Measurements from ENCODE around the gene HOXB5.

HOXB5 gene

DNA sequence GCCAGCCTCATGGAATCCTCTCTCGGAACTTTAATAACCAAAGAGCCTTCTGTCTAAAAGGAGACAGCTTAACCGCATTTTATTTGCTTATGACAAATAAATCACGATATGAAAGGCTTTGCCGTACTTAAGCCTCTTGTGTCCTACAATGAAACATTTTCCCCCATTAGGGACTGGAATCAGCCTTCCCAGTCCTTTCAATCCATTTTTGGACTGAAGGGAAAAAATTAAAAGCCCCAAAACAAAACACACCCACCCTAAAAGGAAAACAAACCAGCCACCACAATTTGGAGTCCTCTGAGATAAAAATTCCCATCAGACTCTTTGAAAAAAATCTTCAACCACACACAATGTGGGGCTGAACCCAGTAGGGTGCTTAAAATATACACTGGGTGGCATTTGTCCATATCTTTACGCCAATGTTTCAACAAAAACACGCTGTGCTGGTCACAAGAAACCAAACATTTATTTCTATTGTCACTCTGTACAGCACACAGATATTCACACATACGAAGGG, 18.5 kb downstream of the HOXB5 start:
- H3K4me1 Mint-ChIP-seq: peaks cover 26% of the 10 kb centered on the region
- H3K36me3 Mint-ChIP-seq (ENCODE audit: low read depth): peaks cover 65% of the 10 kb centered on the region
- no peak overlapping the region for H3K4me3 Mint-ChIP-seq
- no peaks in the 10 kb centered on the region for H3K9me3 Mint-ChIP-seq
- no peak overlapping the region for H3K27ac Mint-ChIP-seq
- no peak for DNase-seq
- H3K27me3 Mint-ChIP-seq (ENCODE audit: low read depth, poor library complexity): peaks cover 3% of the 10 kb centered on the region
- TF ChIP-seq, protein P1, sequence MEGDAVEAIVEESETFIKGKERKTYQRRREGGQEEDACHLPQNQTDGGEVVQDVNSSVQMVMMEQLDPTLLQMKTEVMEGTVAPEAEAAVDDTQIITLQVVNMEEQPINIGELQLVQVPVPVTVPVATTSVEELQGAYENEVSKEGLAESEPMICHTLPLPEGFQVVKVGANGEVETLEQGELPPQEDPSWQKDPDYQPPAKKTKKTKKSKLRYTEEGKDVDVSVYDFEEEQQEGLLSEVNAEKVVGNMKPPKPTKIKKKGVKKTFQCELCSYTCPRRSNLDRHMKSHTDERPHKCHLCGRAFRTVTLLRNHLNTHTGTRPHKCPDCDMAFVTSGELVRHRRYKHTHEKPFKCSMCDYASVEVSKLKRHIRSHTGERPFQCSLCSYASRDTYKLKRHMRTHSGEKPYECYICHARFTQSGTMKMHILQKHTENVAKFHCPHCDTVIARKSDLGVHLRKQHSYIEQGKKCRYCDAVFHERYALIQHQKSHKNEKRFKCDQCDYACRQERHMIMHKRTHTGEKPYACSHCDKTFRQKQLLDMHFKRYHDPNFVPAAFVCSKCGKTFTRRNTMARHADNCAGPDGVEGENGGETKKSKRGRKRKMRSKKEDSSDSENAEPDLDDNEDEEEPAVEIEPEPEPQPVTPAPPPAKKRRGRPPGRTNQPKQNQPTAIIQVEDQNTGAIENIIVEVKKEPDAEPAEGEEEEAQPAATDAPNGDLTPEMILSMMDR (IDR thresholded peaks at IDR 0.05): no peak

DNA sequence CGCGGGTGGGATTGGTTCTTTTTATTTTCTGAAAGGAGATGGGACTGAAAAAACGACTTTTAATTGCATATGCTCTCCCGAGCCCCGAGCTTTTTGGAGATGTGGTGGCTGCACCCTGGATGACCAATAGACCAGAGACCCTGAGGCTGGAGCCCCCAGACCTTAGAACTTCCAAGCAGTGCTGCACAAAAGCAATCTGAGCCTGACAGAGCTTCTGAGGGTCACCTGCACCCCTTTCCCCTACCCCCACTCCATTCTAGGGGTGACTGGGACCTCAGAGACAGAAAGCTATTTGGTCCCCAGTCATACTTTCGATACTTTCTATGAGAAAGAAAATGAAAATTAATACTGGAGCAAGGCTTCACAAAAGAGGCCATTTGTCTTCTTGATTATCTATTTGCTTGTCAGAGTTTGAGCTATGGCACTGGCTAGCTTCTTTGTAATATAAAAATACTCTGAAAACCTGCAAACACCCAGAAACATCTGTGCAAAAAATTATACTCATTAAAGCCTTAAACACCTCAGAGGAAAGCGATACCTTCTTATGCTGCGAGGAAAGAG, 19.0 kb downstream of the HOXB5 start:
- TF ChIP-seq, protein P1 (IDR thresholded peaks at IDR 0.05): no peak
- Mint-ChIP-seq H3K27ac (no peak overlapping the region), H3K4me3 (no peak overlapping the region), H3K36me3 (ENCODE audit: low read depth) (peaks cover 62% of the 10 kb centered on the region), H3K9me3 (no peaks in the 10 kb centered on the region), H3K27me3 (ENCODE audit: low read depth, poor library complexity) (peaks cover 3% of the 10 kb centered on the region), H3K4me1 (peaks cover 20% of the 10 kb centered on the region)
- DNase-seq: no peak

DNA sequence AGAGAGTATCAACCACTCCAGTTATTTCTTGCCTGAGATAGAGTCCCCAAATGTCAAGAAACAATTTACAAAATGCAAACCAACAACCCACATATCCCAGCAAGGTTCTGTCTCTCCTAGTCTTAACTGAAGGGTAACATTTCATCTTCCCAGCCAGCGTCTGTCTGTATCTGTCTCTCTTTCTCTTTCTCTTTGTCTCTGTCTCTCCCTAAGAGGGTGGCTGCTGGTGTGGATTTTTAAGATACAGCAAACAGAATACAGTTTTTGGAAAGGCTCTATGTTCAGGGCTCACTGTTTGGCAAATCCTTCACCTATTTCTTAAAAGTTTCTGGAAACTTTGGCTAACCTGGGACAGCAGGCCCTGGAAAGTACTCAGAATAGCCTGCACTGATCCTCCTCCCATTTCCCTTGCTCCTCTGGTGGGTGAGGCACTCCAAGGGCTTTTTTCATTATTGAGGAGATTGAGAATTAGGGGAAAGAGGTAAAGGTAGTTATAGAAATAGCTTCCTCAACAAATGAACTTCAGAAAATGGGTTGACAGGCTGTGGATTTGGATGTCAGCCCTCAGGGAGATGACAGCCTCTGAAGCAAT, 21.7 kb downstream of the HOXB5 start:
- H3K4me3 Mint-ChIP-seq: no peak overlapping the region
- H3K4me1 Mint-ChIP-seq: peaks cover 3% of the 10 kb centered on the region
- H3K9me3 Mint-ChIP-seq: no peaks in the 10 kb centered on the region

DNA sequence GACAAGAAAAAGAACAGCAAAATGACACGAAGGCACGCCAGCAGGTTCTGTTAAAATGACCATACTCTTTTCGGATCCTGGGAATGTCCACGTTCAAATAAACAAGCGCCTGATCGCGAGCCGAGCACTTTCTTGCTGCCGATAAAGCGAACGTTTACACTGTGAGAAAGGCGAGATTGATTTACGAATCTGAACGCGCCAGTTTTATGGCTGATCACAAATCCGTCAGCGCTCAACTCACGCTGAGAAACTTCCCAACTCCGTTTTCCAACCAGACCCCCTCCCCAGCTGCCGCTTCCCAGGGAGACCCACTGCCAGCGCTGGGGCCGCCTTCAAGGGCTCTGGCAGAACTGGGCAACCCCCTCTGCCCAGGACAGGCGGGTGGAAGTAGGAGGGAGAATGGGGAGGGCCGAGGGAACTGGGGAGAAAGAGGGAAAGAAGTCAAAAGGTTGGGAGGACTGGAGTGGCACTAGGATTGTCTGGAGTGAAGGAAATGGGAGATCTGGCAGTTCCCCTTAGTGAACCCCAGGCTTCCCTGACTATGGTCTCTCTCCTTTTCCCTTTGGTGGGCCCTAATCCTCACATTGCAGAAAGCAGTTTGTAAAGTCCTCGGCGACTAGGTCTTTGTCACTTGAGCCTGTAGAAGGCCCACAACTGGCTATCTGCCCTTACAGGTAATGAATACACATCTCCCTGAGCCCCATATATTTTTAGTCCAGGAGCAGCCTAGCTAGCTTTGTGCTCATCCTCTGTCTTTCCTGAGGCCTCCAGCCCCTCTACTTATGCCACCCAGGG, 22.4 kb downstream of the HOXB5 start:
- no peaks in the 10 kb centered on the region for H3K27me3 Mint-ChIP-seq (ENCODE audit: low read depth, poor library complexity)
- no peaks in the 10 kb centered on the region for H3K4me1 Mint-ChIP-seq
- no peak overlapping the region for H3K4me3 Mint-ChIP-seq
- TF ChIP-seq, protein P1 (IDR thresholded peaks at IDR 0.05): no peak
- DNase-seq: peak; percentile 74
- H3K27ac Mint-ChIP-seq: no peak overlapping the region
- peaks cover 51% of the 10 kb centered on the region for H3K36me3 Mint-ChIP-seq (ENCODE audit: low read depth)
- H3K9me3 Mint-ChIP-seq: no peaks in the 10 kb centered on the region

More for the DNA sequence above, 21.7 kb downstream of the HOXB5 start:
- TF ChIP-seq, protein P1 (IDR thresholded peaks at IDR 0.05): no peak
- Mint-ChIP-seq H3K27me3 (ENCODE audit: low read depth, poor library complexity) (no peaks in the 10 kb centered on the region), H3K36me3 (ENCODE audit: low read depth) (peaks cover 54% of the 10 kb centered on the region), H3K27ac (no peak overlapping the region)
- no peak for DNase-seq

DNA sequence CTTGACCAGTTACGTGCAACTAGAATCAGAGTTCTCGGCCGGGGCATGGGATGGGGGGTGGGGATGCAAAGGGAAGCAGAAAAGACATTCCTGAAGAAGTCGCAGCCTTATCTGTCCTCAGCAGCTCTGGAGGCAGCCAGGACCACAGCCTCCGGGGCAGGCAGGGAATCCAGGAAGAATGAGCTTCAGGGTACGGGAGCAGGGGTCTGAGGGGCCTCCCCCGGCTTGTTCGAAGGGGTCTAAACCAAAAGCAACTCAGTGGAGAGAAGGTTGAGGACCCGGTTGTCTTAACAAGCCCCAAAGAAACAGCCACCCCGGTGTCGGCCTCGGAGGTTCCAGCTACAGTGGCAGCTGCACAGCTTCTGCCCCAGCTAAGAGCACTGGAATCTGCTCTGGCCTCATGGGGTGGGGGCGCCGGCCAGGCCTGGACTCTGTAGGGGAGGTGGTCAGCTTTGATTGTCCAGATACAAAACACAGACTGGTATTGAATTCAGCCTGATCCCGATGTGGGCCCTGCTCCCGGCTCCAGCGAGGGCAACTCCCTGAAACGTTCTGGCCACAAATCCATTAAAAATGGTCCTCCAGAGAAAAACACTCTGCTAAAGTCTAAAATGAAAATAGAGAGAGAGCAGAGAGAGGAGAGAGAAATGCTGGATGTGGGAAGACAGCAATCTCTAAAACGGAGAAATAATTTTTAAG, 23.1 kb downstream of the HOXB5 start:
- no peak overlapping the region for H3K27ac Mint-ChIP-seq
- TF ChIP-seq, protein P1 (IDR thresholded peaks at IDR 0.05): no peak
- peaks cover 44% of the 10 kb centered on the region for H3K36me3 Mint-ChIP-seq (ENCODE audit: low read depth)
- no peak overlapping the region for H3K4me3 Mint-ChIP-seq
- no peak for DNase-seq
- H3K27me3 Mint-ChIP-seq (ENCODE audit: low read depth, poor library complexity): no peaks in the 10 kb centered on the region
- H3K4me1 Mint-ChIP-seq: no peaks in the 10 kb centered on the region
- no peaks in the 10 kb centered on the region for H3K9me3 Mint-ChIP-seq
